MM.1S (cell line): Measurements from ENCODE around the gene TBPL2.

Source experiments
- DNase-seq: peaks from one replicate; pipeline ENCODE4 v3.0.0-alpha.2; 2015
- H2AFZ ChIP-seq: fragments of 300-600 bp; sonication (generic); 2 replicates; pipeline ENCODE4 v1.6.0; 2016; ENCODE audit warnings: antibody characterized with exemption, low read length
- H3F3A ChIP-seq: fragments of 300-600 bp; sonication (generic); 2 replicates; pipeline ENCODE4 v1.6.1; 2016; ENCODE audit warnings: mild to moderate bottlenecking, antibody characterized with exemption, low read length, moderate library complexity, mixed read lengths; ENCODE audit not compliant: insufficient read depth
- H3K27ac ChIP-seq: fragments of 300-600 bp; sonication (generic); 2 replicates; pipeline ENCODE4 v1.5.1; 2016; ENCODE audit warnings: mild to moderate bottlenecking, low read length
- H3K27me3 ChIP-seq: fragments of 300-600 bp; sonication (generic); replicated peaks from 2 replicates; pipeline ENCODE4 v1.6.0; 2016; ENCODE audit warnings: low read length; ENCODE audit not compliant: insufficient read depth
- H3K36me3 ChIP-seq: fragments of 300-600 bp; sonication (generic); replicated peaks from 2 replicates; pipeline ENCODE4 v1.6.1; 2016; ENCODE audit warnings: mild to moderate bottlenecking, low read length, mixed read lengths; ENCODE audit not compliant: insufficient read depth
- H3K4me1 ChIP-seq: fragments of 300-600 bp; sonication (generic); 2 replicates; pipeline ENCODE4 v1.6.1; 2016; ENCODE audit warnings: low read length, mixed read lengths
- H3K4me2 ChIP-seq: fragments of 300-600 bp; sonication (generic); 2 replicates; pipeline ENCODE4 v1.6.0; 2016; ENCODE audit warnings: low read depth, low read length
- H3K4me3 ChIP-seq: fragments of 300-600 bp; sonication (generic); 2 replicates; pipeline ENCODE4 v1.5.1; 2016; ENCODE audit warnings: low read length, mixed read lengths
- H3K79me2 ChIP-seq: fragments of 300-600 bp; sonication (generic); 2 replicates; pipeline ENCODE4 v1.6.1; 2016; ENCODE audit warnings: mixed run types, low read length, mixed read lengths
- H3K9ac ChIP-seq: fragments of 300-600 bp; sonication (generic); 2 replicates; pipeline ENCODE4 v1.6.1; 2016; ENCODE audit warnings: low read length, mixed read lengths
- H3K9me2 ChIP-seq: fragments of 300-600 bp; sonication (generic); replicated peaks from 2 replicates; pipeline ENCODE4 v1.6.1; 2016; ENCODE audit warnings: mild to moderate bottlenecking, low read length, mixed read lengths; ENCODE audit not compliant: insufficient read depth
- H3K9me3 ChIP-seq: fragments of 300-600 bp; sonication (generic); replicated peaks from 2 replicates; pipeline ENCODE4 v1.6.1; 2016; ENCODE audit warnings: mild to moderate bottlenecking, low read length, mixed read lengths; ENCODE audit not compliant: insufficient read depth
- H4K20me1 ChIP-seq: fragments of 300-600 bp; sonication (generic); 2 replicates; pipeline ENCODE4 v1.6.1; 2016; ENCODE audit warnings: mild to moderate bottlenecking, low read length, moderate library complexity, mixed read lengths; ENCODE audit not compliant: insufficient read depth
- EZH2 ChIP-seq: fragments of 300-600 bp; sonication (generic); optimal IDR thresholded peaks from 2 replicates; pipeline ENCODE3; 2017; ENCODE audit warnings: low read depth, mild to moderate bottlenecking, antibody characterized with exemption, low read length, mixed read lengths
- EZH2phosphoT487 ChIP-seq: fragments of 300-600 bp; sonication (generic); IDR thresholded peaks from 2 replicates; pipeline ENCODE4 v1.6.1; 2018; ENCODE audit warnings: antibody characterized with exemption, low read length
- TF ChIP-seq, protein P1 (sequence below): fragments of 300-600 bp; sonication (generic); IDR thresholded peaks from 2 replicates; pipeline ENCODE4 v1.5.1; 2016; ENCODE audit warnings: antibody characterized with exemption, low read length, mixed read lengths

TBPL2 gene

DNA sequence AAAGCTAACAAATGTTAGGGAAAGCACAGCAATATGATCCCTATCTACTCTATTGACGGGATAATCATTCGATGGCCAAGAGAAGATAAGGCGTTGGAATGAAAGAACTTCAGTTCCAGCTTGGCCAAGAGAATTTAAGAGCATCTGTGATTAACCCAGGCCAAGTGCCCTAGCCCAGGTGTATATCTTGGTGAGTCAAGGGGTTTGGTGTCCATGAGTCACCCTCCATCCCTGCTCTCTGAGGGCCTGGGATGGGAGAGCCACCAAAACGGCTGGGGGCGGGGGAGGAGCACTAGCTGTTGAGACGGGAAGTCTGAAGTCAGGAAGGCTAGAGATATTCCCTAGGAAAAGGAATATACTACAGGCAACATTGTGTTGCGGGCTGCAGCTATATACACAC lies 13.0 kb downstream of the TBPL2 start:
- Histone ChIP-seq H3F3A (peaks cover 9% of the 10 kb centered on the region), H2AFZ (no peak overlapping the region)

DNA sequence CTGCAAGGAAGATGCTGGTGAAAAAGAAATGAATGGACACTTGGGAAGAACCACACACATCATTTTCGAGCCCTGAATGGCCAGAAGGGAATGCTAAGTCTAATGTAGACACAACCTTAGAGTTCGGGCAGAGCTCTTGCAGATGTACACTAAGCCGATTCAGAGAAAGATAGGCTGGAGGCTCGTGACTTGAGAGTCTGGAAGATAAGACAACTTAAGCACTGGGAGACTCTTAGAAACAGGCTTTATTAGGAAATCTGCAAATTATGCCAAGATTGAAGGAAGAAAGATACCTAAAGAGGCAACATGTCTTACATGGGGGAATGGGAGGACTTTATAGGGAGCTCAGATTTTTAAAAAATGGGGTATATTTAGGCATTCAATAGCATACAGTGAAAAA lies 13.5 kb downstream of the TBPL2 start:
- Histone ChIP-seq H3K4me3 (no peak overlapping the region), H3K4me1 (peaks cover 25% of the 10 kb centered on the region; the same call in 1 of the 2 replicates), H4K20me1 (no peaks in the 10 kb centered on the region), H3K36me3 (no peaks in the 10 kb centered on the region), H3K4me2 (no peak overlapping the region), H3K9me2 (no peaks in the 10 kb centered on the region), H3K9me3 (no peaks in the 10 kb centered on the region), H3K9ac (no peak overlapping the region), H3K27ac (no peak overlapping the region), H2AFZ (no peak overlapping the region), H3F3A (peaks cover 9% of the 10 kb centered on the region), H3K27me3 (no peaks in the 10 kb centered on the region), H3K79me2 (no peaks in the 10 kb centered on the region)
- TF ChIP-seq EZH2 (no peak), EZH2phosphoT487 (no peak)
- TF ChIP-seq, protein P1, sequence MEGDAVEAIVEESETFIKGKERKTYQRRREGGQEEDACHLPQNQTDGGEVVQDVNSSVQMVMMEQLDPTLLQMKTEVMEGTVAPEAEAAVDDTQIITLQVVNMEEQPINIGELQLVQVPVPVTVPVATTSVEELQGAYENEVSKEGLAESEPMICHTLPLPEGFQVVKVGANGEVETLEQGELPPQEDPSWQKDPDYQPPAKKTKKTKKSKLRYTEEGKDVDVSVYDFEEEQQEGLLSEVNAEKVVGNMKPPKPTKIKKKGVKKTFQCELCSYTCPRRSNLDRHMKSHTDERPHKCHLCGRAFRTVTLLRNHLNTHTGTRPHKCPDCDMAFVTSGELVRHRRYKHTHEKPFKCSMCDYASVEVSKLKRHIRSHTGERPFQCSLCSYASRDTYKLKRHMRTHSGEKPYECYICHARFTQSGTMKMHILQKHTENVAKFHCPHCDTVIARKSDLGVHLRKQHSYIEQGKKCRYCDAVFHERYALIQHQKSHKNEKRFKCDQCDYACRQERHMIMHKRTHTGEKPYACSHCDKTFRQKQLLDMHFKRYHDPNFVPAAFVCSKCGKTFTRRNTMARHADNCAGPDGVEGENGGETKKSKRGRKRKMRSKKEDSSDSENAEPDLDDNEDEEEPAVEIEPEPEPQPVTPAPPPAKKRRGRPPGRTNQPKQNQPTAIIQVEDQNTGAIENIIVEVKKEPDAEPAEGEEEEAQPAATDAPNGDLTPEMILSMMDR: no peak
- no peak for DNase-seq

More for the DNA sequence above, 13.0 kb downstream of the TBPL2 start:
- Histone ChIP-seq H3K79me2 (no peaks in the 10 kb centered on the region), H3K4me1 (peaks cover 25% of the 10 kb centered on the region; the same call in 1 of the 2 replicates), H4K20me1 (no peaks in the 10 kb centered on the region), H3K9me3 (no peaks in the 10 kb centered on the region), H3K4me3 (no peak overlapping the region), H3K9ac (no peak overlapping the region), H3K4me2 (no peak overlapping the region), H3K36me3 (no peaks in the 10 kb centered on the region), H3K9me2 (no peaks in the 10 kb centered on the region), H3K27ac (no peak overlapping the region), H3K27me3 (no peaks in the 10 kb centered on the region)
- DNase-seq: no peak
- TF ChIP-seq EZH2 (no peak), EZH2phosphoT487 (no peak)
- TF ChIP-seq, protein P1: no peak

DNA sequence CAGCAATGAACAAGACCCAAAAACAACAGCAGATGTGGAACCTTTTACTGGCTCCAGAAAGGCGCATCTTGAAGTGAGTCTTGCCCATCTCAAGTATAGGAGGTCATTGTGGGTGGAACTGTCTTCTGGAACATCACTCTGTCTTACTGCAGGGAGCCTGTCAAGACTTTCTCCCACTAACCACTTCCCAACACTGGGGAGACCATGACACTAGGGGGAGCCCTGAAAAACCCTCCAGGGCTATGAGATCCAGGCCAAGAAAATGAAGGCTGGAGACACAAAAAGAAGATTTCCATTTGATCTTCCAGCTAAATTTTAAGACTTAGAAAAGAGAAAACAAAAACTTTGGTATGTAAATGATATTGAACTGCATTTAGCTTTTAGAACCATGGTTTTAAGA lies 15.3 kb downstream of the TBPL2 start:
- H3K79me2 ChIP-seq: no peaks in the 10 kb centered on the region
- no peaks in the 10 kb centered on the region for H3K27me3 ChIP-seq
- H3F3A ChIP-seq: peaks cover 9% of the 10 kb centered on the region
- H2AFZ ChIP-seq: no peak overlapping the region
- TF ChIP-seq, protein P1: no peak
- TF ChIP-seq EZH2phosphoT487 (no peak), EZH2 (no peak)
- no peak overlapping the region for H3K4me3 ChIP-seq
- H3K4me2 ChIP-seq: no peak overlapping the region
- no peak overlapping the region for H3K27ac ChIP-seq
- H3K9me2 ChIP-seq: no peaks in the 10 kb centered on the region
- no peak overlapping the region for H3K9ac ChIP-seq
- H3K9me3 ChIP-seq: no peaks in the 10 kb centered on the region
- H3K4me1 ChIP-seq: peaks cover 15% of the 10 kb centered on the region; the same call in 1 of the 2 replicates
- DNase-seq: no peak
- no peaks in the 10 kb centered on the region for H3K36me3 ChIP-seq
- no peaks in the 10 kb centered on the region for H4K20me1 ChIP-seq
